ENCODE results near the gene GPR180.

Gene GPR180

GRCh38 chr13:94567581-94567980 is 34.1 kb upstream of the GPR180 start:
- no peak for TF ChIP-seq GABPA (IDR thresholded peaks at IDR 0.05; ENCODE audit: low read depth)
- TF ChIP-seq POLR2AphosphoS5 (IDR thresholded peaks at IDR 0.05; ENCODE audit: low read depth), result no peak
- no peak for TF ChIP-seq CTCF (IDR thresholded peaks at IDR 0.05; ENCODE audit: insufficient read depth, low read length)
- TF ChIP-seq REST (IDR thresholded peaks at IDR 0.05; ENCODE audit: insufficient replicate concordance, low read depth), result no peak
- no peak for TF ChIP-seq SPI1 (IDR thresholded peaks at IDR 0.05; ENCODE audit: borderline replicate concordance, low read depth)
- Histone ChIP-seq H3K27me3 (ENCODE audit: insufficient read depth, poor library complexity, severe bottlenecking) (no peaks in the 10 kb centered on the region), H3K4me3 (replicated peaks; ENCODE audit: insufficient read depth, low read length) (no peak overlapping the region), H3K27ac (replicated peaks) (no peak overlapping the region)
- no peak for DNase-seq (ENCODE audit: low read depth in 1 of 2, low spot score in 1 of 2)

GRCh38 chr13:94568443-94568842 is 33.2 kb upstream of the GPR180 start:
- H3K4me3 ChIP-seq (replicated peaks; ENCODE audit: insufficient read depth, low read length), result no peak overlapping the region

GRCh38 chr13:94569615-94570014 is 32.0 kb upstream of the GPR180 start:
- no peak overlapping the region for H3K27ac ChIP-seq (replicated peaks)
- no peak for DNase-seq (ENCODE audit: low read depth in 1 of 2, low spot score in 1 of 2)
- H3K4me3 ChIP-seq (replicated peaks; ENCODE audit: insufficient read depth, low read length), result no peak overlapping the region
- TF ChIP-seq REST (IDR thresholded peaks at IDR 0.05; ENCODE audit: insufficient replicate concordance, low read depth), result no peak
- no peak for TF ChIP-seq SPI1 (IDR thresholded peaks at IDR 0.05; ENCODE audit: borderline replicate concordance, low read depth)
- TF ChIP-seq GABPA (IDR thresholded peaks at IDR 0.05; ENCODE audit: low read depth), result no peak
- TF ChIP-seq POLR2AphosphoS5 (IDR thresholded peaks at IDR 0.05; ENCODE audit: low read depth), result no peak
- TF ChIP-seq CTCF (IDR thresholded peaks at IDR 0.05; ENCODE audit: insufficient read depth, low read length), result no peak
- no peaks in the 10 kb centered on the region for H3K27me3 ChIP-seq (ENCODE audit: insufficient read depth, poor library complexity, severe bottlenecking)

More at GRCh38 chr13:94568443-94568842, 33.2 kb upstream of the GPR180 start:
- Histone ChIP-seq H3K27ac (replicated peaks) (no peak overlapping the region), H3K27me3 (ENCODE audit: insufficient read depth, poor library complexity, severe bottlenecking) (no peaks in the 10 kb centered on the region)
- TF ChIP-seq REST (IDR thresholded peaks at IDR 0.05; ENCODE audit: insufficient replicate concordance, low read depth) (no peak), SPI1 (IDR thresholded peaks at IDR 0.05; ENCODE audit: borderline replicate concordance, low read depth) (no peak), CTCF (IDR thresholded peaks at IDR 0.05; ENCODE audit: insufficient read depth, low read length) (no peak), POLR2AphosphoS5 (IDR thresholded peaks at IDR 0.05; ENCODE audit: low read depth) (no peak), GABPA (IDR thresholded peaks at IDR 0.05; ENCODE audit: low read depth) (no peak)
- DNase-seq (ENCODE audit: low read depth in 1 of 2, low spot score in 1 of 2), result no peak

All from HL-60 (cell line).